DOHH2 (cell line): Measurements from ENCODE around the gene KMT2B.
"Not testable (repeated sequence)": the region's sequence is repeated elsewhere in the genome, so short reads cannot be mapped to it uniquely, and the experiment has no call there.

Experiments
- EZH2phosphoT487 ChIP-seq: fragments of 200-600 bp; sonication (generic); IDR thresholded peaks from 2 replicates; pipeline ENCODE4 v1.6.1; 2017; ENCODE audit warnings: borderline replicate concordance, mild to moderate bottlenecking, antibody characterized with exemption, low read length, moderate library complexity, mixed read lengths
- TF ChIP-seq, protein P1 (sequence below): fragments of 200-600 bp; sonication (generic); IDR thresholded peaks from one replicate; pipeline ENCODE4 v1.5.1; 2014; ENCODE audit warnings: antibody characterized with exemption, mild to moderate bottlenecking, low read depth, low read length; ENCODE audit not compliant: poor library complexity, severe bottlenecking

DNA sequence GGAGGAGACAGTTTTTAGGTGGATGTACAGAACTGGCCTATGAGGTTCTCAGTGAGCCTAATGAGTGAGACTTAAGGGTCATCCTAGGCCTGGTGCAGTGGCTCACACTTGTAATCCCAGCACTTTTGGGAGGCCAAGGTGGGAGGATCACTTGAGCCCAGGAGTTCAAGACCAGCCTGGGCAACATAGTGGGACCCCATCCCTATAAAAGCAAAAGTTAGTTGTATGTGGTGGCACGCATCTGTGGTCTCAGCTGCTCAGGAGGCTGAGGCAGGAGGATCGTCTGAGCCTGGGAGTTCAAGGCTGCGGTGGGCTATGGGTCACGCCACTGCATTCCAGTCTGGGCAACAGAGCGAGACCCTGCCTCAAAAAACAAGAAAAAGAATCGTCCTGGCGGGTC, 6.3 kb downstream of the KMT2B start:
- TF ChIP-seq, protein P1, sequence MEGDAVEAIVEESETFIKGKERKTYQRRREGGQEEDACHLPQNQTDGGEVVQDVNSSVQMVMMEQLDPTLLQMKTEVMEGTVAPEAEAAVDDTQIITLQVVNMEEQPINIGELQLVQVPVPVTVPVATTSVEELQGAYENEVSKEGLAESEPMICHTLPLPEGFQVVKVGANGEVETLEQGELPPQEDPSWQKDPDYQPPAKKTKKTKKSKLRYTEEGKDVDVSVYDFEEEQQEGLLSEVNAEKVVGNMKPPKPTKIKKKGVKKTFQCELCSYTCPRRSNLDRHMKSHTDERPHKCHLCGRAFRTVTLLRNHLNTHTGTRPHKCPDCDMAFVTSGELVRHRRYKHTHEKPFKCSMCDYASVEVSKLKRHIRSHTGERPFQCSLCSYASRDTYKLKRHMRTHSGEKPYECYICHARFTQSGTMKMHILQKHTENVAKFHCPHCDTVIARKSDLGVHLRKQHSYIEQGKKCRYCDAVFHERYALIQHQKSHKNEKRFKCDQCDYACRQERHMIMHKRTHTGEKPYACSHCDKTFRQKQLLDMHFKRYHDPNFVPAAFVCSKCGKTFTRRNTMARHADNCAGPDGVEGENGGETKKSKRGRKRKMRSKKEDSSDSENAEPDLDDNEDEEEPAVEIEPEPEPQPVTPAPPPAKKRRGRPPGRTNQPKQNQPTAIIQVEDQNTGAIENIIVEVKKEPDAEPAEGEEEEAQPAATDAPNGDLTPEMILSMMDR: not testable (repeated sequence)
- TF ChIP-seq EZH2phosphoT487: not testable (repeated sequence)
